GM12878 (cell line): Measurements from ENCODE around the gene CAMKK2. TPM values are rescaled to one million over a fixed set of nuclear protein-coding genes. Genes with fewer than 3 reads are reported as not detected.

Source experiments
- ATAC-seq: fragments of 200-7000 bp; cut with Tn5 transposase; 3 replicates; pipeline ENCODE4 v1.9.1; 2020; ENCODE audit warnings: mild to moderate bottlenecking, moderate library complexity
- BruUV-seq: library from RNA; stranded (reverse); fragments of 400-500 nt; replicated peaks from 2 replicates; lab custom pipeline; 2021; lab: Mats Ljungman, UMichigan
- CTCF ChIA-PET: fragments of 300-600 bp; sonication (Branson Sonifier 250); formaldehyde crosslinking; extraction: SDS; loops from one replicate; lab custom pipeline; 2021; ENCODE audit warnings: inconsistent platforms; lab: Yijun Ruan, JAX
- POLR2A ChIA-PET: fragments of 350-600 bp; formaldehyde crosslinking; extraction: SDS; loops from one replicate; lab custom pipeline; 2021; ENCODE audit warnings: inconsistent platforms; lab: Charles Lee
- RAD21 ChIA-PET: fragments of 300-600 bp; sonication (Branson Sonifier 250); formaldehyde crosslinking; loops from one replicate; lab custom pipeline; 2023; ENCODE audit warnings: antibody characterized with exemption; ENCODE audit not compliant: unreplicated experiment; lab: Charles Lee
- SMC1A ChIA-PET: fragments of 300-600 bp; sonication (Branson Sonifier 250); formaldehyde crosslinking; loops from one replicate; lab custom pipeline; 2023; ENCODE audit not compliant: unreplicated experiment, uncharacterized antibody; lab: Charles Lee
- DNase-seq: peaks from one replicate; pipeline ENCODE4 v3.0.0-alpha.2; 2011; ENCODE audit warnings: low read depth, low spot score
- FAIRE-seq: peaks from 3 replicates; lab custom pipeline; 2011; peaks lifted over from hg19 to GRCh38; lab: Jason Lieb, UNC
- H2AFZ ChIP-seq: 2 replicates; pipeline ENCODE4 v1.6.0; 2011; ENCODE audit warnings: low read depth, low read length, control low read depth; ENCODE audit not compliant: control insufficient read depth
- H3K27ac ChIP-seq: 2 replicates; pipeline ENCODE4 v1.5.1; 2011; ENCODE audit warnings: control low read depth; ENCODE audit not compliant: control insufficient read depth, insufficient read depth
- H3K27me3 ChIP-seq, 2 experiments: replicated peaks in 1 of 2; 2 replicates each; pipeline versions ENCODE4 v1.6.0 to v1.6.1; 2011; ENCODE audit warnings: low read length in 1 of 2; ENCODE audit not compliant: control insufficient read depth in 2 of 2, insufficient read depth in 2 of 2
- H3K36me3 ChIP-seq, 2 experiments: 2 replicates each; pipeline ENCODE4 v1.5.1; 2011; ENCODE audit warnings: low read length in 1 of 2; ENCODE audit not compliant: control insufficient read depth in 2 of 2, insufficient read depth in 2 of 2
- H3K4me1 ChIP-seq: 2 replicates; pipeline ENCODE4 v1.6.1; 2011; ENCODE audit warnings: mild to moderate bottlenecking, low read length, moderate library complexity, mixed read lengths; ENCODE audit not compliant: control insufficient read depth, insufficient read depth
- H3K4me2 ChIP-seq: 2 replicates; pipeline ENCODE4 v1.6.0; 2011; ENCODE audit warnings: control low read depth; ENCODE audit not compliant: control insufficient read depth, insufficient read depth
- H3K4me3 ChIP-seq: fragments of 200-600 bp; sonication (generic); 2 replicates; pipeline ENCODE4 v1.5.1; 2016
- H3K79me2 ChIP-seq: 2 replicates; pipeline ENCODE4 v1.6.0; 2011; ENCODE audit warnings: low read length; ENCODE audit not compliant: control insufficient read depth, insufficient read depth
- H3K9ac ChIP-seq: 2 replicates; pipeline ENCODE4 v1.8.0; 2011; ENCODE audit warnings: low read length, control low read depth, mixed read lengths; ENCODE audit not compliant: control insufficient read depth, insufficient read depth
- H3K9me3 ChIP-seq: replicated peaks from 3 replicates; pipeline ENCODE4 v1.5.1; 2011; ENCODE audit warnings: mild to moderate bottlenecking, low read length; ENCODE audit not compliant: control insufficient read depth, insufficient read depth
- H4K20me1 ChIP-seq: 2 replicates; pipeline ENCODE4 v1.6.0; 2011; ENCODE audit not compliant: control insufficient read depth, insufficient read depth
- E2F8 ChIP-seq: fragments of 450-650 bp; IDR thresholded peaks from 2 replicates; pipeline ENCODE4 v1.6.1; 2018; ENCODE audit warnings: mild to moderate bottlenecking, low read depth, moderate library complexity; ENCODE audit not compliant: partially characterized antibody
- FOS ChIP-seq: IDR thresholded peaks from 3 replicates; pipeline ENCODE4 v1.6.1; 2011; ENCODE audit warnings: borderline replicate concordance; ENCODE audit not compliant: insufficient read length; ENCODE audit errors: extremely low read depth
- HSF1 ChIP-seq: fragments of 150-350 bp; IDR thresholded peaks from 2 replicates; pipeline ENCODE4 v1.6.1; 2014; ENCODE audit warnings: mild to moderate bottlenecking, low read depth, low read length
- KDM1A ChIP-seq: fragments of 200-600 bp; sonication (generic); IDR thresholded peaks from 2 replicates; pipeline ENCODE4 v1.6.1; 2016; ENCODE audit warnings: borderline replicate concordance
- MTA2 ChIP-seq: fragments of 450-650 bp; IDR thresholded peaks from 2 replicates; pipeline ENCODE4 v1.6.1; 2016; ENCODE audit warnings: low read depth, mild to moderate bottlenecking, moderate library complexity
- MYB ChIP-seq: fragments of 150-350 bp; IDR thresholded peaks from 2 replicates; pipeline ENCODE4 v1.6.1; 2014; ENCODE audit warnings: mild to moderate bottlenecking, low read depth, low read length, borderline replicate concordance
- NR2C1 ChIP-seq: fragments of 450-650 bp; IDR thresholded peaks from 2 replicates; pipeline ENCODE4 v1.6.1; 2017; ENCODE audit warnings: antibody characterized with exemption, mild to moderate bottlenecking, moderate library complexity
- SP1 ChIP-seq: IDR thresholded peaks from one replicate; pipeline ENCODE4 v1.6.1; 2011; ENCODE audit warnings: low read depth, low read length
- WGBS: methylation state at CpG from one replicate; pipeline ENCODE4 v1.1.6; 2016; ENCODE audit warnings: low lambda C conversion rate; ENCODE audit not compliant: insufficient replicate concordance, insufficient coverage; ENCODE audit errors: missing lambda C conversion rate; 5-methylcytosine and 5-hydroxymethylcytosine counted together
- in situ Hi-C: fragments of 300-500 bp; cut with MboI; formaldehyde crosslinking; loops from 9 replicates; pipeline ENCODE4 v1.14.3; 2018; ENCODE audit warnings: mixed read lengths
- intact Hi-C: fragments of 100-400 bp; cut with micrococcal nuclease; formaldehyde crosslinking; loops from one replicate; pipeline ENCODE4 v1.14.2; 2022; ENCODE audit not compliant: unreplicated experiment
- polyA plus RNA-seq, 11 experiments: library from polyadenylated mRNA; depleted of rRNA in 4 of 11; unstranded in 6 of 11; stranded (reverse) in 5 of 11; fragments of >200 nt; fragmentation: Nextera tagmentation in 4 of 11; fragmentation: Illumina TruSeq in 1 of 11; extraction: Ambion mirVana in 4 of 11; extraction: Trizol in 1 of 11; gene quantifications; 1 replicate in 1 of 11; 2 replicates in 10 of 11; pipeline versions ENCODE4 v1.2.1 to v1.2.3, GENCODE V29; 2011 to 2016; ENCODE audit warnings: inconsistent platforms in 2 of 11, missing spikeins in 2 of 11, low read depth in 1 of 11
- total RNA-seq, 4 experiments: library from RNA; depleted of rRNA in 3 of 4; stranded (reverse); fragments of >200 nt in 3 of 4; fragmentation: Illumina TruSeq in 1 of 4; extraction: Trizol in 1 of 4; gene quantifications; 2 replicates each; pipeline versions ENCODE4 v1.2.1 to v1.2.3, GENCODE V29; 2013 to 2021
- TF ChIP-seq, protein P1 (sequence below): IDR thresholded peaks from 2 replicates; pipeline ENCODE4 v1.6.1; 2012; ENCODE audit warnings: low read depth, low read length, improper control_type of control experiment
- TF ChIP-seq, protein P2 (sequence below), 3 experiments: IDR thresholded peaks in 2 of 3; conservative IDR thresholded peaks in 1 of 3; 2 replicates each; pipeline ENCODE4 v1.5.1; 2011; ENCODE audit warnings: low read depth in 3 of 3, low read length in 3 of 3, mild to moderate bottlenecking in 3 of 3, control low read depth in 2 of 3, moderate library complexity in 2 of 3, inconsistent platforms in 1 of 3, mixed read lengths in 1 of 3; ENCODE audit not compliant: control insufficient read depth in 2 of 3, insufficient read depth in 1 of 3; ENCODE audit errors: extremely low read depth in 1 of 3
- TF ChIP-seq, protein P3 (sequence below): fragments of 450-650 bp; IDR thresholded peaks from 2 replicates; pipeline ENCODE4 v1.6.1; 2017; ENCODE audit warnings: mild to moderate bottlenecking, moderate library complexity

Gene CAMKK2
- total and polyA plus RNA-seq, 10 of the 15 experiments (the other 5 are each of a cell fraction or from before 2014, with no cell fraction given), result 5.2 to 40.6 (median 26.6) TPM

DNA sequence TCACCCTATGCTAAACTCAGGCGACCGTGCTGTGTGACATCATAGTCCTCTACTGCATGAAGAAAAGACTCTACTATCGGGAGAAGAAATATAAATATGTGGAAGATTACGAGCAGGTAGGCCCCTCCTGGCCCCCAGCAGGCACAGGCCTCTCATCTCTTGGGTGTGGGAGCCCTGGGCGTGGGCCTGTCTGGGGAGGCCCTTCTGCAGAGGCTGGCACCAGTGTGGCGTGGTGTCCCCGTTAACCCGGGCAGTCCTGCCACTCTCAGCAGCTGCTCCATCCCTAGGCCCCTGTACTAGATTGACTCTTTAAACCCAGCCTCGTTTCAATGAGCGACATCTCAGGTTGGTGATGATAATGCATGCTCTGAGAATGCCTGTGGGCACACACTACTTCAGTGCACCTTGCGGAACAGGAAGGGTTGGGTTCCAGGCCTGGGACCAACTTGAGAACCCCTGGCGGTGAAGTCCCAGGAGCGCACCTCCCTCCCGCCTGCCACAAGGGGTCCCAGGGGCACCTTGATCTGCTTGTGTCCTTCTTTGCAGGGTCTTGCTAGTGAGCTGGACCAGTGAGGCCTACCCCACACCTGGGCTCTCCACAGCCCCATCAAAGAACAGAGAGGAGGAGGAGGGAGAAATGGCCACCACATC is 63.4 kb downstream of the CAMKK2 start:
- ChIA-PET RAD21 (interaction anchor here (1.0 kb wide), 1 partner anchor 173 kb away, joined by 3 read pairs; no protein-coding TSS in a partner anchor), SMC1A (no interaction called here), POLR2A (no interaction called here), CTCF (no interaction called here)
- no peak overlapping the region for H3K4me2 ChIP-seq
- no peak for DNase-seq
- WGBS, result 95% methylated on average over 14 of the region's 14 CpGs
- no peak overlapping the region for H2AFZ ChIP-seq
- H3K9me3 ChIP-seq, result no peaks in the 10 kb centered on the region
- no TSS peak for BruUV-seq
- peaks cover 2 to 3% of the 10 kb centered on the region in 2 experiments; a peak in 3 of 4 replicates for H3K36me3 ChIP-seq
- no peaks in the 10 kb centered on the region for H3K4me1 ChIP-seq
- intact Hi-C loops (no loop called here), in situ Hi-C loops (no loop called here)
- no peaks in the 10 kb centered on the region for H3K27me3 ChIP-seq
- H3K27ac ChIP-seq, result no peak overlapping the region
- no peak for FAIRE-seq
- H4K20me1 ChIP-seq, result no peaks in the 10 kb centered on the region
- no peak overlapping the region for H3K9ac ChIP-seq
- ATAC-seq, result no peak
- H3K79me2 ChIP-seq, result no peaks in the 10 kb centered on the region
- H3K4me3 ChIP-seq, result no peak overlapping the region
- TF ChIP-seq SP1 (no peak), FOS (no peak), MYB (no peak), KDM1A (no peak), E2F8 (no peak), MTA2 (no peak), HSF1 (no peak), NR2C1 (no peak)
- TF ChIP-seq, protein P1, sequence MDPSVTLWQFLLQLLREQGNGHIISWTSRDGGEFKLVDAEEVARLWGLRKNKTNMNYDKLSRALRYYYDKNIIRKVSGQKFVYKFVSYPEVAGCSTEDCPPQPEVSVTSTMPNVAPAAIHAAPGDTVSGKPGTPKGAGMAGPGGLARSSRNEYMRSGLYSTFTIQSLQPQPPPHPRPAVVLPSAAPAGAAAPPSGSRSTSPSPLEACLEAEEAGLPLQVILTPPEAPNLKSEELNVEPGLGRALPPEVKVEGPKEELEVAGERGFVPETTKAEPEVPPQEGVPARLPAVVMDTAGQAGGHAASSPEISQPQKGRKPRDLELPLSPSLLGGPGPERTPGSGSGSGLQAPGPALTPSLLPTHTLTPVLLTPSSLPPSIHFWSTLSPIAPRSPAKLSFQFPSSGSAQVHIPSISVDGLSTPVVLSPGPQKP, result no peak
- TF ChIP-seq, protein P2, sequence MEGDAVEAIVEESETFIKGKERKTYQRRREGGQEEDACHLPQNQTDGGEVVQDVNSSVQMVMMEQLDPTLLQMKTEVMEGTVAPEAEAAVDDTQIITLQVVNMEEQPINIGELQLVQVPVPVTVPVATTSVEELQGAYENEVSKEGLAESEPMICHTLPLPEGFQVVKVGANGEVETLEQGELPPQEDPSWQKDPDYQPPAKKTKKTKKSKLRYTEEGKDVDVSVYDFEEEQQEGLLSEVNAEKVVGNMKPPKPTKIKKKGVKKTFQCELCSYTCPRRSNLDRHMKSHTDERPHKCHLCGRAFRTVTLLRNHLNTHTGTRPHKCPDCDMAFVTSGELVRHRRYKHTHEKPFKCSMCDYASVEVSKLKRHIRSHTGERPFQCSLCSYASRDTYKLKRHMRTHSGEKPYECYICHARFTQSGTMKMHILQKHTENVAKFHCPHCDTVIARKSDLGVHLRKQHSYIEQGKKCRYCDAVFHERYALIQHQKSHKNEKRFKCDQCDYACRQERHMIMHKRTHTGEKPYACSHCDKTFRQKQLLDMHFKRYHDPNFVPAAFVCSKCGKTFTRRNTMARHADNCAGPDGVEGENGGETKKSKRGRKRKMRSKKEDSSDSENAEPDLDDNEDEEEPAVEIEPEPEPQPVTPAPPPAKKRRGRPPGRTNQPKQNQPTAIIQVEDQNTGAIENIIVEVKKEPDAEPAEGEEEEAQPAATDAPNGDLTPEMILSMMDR (IDR thresholded peaks at IDR 0.05 in 2 of 3, conservative IDR thresholded peaks at IDR 0.05 in 1 of 3; ENCODE audit: control insufficient read depth in 2 of 3, extremely low read depth in 1 of 3, insufficient read depth in 1 of 3, low read depth in 3 of 3, low read length in 3 of 3), result peak in 1 of 3 experiments; percentile 6; a peak in 1 of 6 replicates
- TF ChIP-seq, protein P3, sequence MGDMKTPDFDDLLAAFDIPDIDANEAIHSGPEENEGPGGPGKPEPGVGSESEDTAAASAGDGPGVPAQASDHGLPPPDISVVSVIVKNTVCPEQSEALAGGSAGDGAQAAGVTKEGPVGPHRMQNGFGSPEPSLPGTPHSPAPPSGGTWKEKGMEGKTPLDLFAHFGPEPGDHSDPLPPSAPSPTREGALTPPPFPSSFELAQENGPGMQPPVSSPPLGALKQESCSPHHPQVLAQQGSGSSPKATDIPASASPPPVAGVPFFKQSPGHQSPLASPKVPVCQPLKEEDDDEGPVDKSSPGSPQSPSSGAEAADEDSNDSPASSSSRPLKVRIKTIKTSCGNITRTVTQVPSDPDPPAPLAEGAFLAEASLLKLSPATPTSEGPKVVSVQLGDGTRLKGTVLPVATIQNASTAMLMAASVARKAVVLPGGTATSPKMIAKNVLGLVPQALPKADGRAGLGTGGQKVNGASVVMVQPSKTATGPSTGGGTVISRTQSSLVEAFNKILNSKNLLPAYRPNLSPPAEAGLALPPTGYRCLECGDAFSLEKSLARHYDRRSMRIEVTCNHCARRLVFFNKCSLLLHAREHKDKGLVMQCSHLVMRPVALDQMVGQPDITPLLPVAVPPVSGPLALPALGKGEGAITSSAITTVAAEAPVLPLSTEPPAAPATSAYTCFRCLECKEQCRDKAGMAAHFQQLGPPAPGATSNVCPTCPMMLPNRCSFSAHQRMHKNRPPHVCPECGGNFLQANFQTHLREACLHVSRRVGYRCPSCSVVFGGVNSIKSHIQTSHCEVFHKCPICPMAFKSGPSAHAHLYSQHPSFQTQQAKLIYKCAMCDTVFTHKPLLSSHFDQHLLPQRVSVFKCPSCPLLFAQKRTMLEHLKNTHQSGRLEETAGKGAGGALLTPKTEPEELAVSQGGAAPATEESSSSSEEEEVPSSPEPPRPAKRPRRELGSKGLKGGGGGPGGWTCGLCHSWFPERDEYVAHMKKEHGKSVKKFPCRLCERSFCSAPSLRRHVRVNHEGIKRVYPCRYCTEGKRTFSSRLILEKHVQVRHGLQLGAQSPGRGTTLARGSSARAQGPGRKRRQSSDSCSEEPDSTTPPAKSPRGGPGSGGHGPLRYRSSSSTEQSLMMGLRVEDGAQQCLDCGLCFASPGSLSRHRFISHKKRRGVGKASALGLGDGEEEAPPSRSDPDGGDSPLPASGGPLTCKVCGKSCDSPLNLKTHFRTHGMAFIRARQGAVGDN, result no peak
